IMR-90 (cell line): ENCODE measurements around the gene PDE4C. TPM values are rescaled to one million over a fixed set of nuclear protein-coding genes. Genes with fewer than 3 reads are reported as not detected.

ENCODE experiments used
- ATAC-seq: fragments of 200-7000 bp; cut with Tn5 transposase; 2 replicates; pipeline ENCODE4 v1.9.1; 2020; ENCODE audit warnings: low read depth, mild to moderate bottlenecking, moderate library complexity
- BruUV-seq: library from RNA; stranded (reverse); fragments of 400-500 nt; replicated peaks from 2 replicates; lab custom pipeline; 2021; lab: Mats Ljungman, UMichigan
- CTCF ChIA-PET: fragments of 300-600 bp; formaldehyde crosslinking; extraction: SDS; loops from one replicate; lab custom pipeline; 2021; ENCODE audit warnings: antibody characterized with exemption; lab: Yijun Ruan, JAX
- POLR2A ChIA-PET: fragments of 300-600 bp; sonication (Branson Sonifier 250); formaldehyde crosslinking; loops from one replicate; lab custom pipeline; 2022; ENCODE audit warnings: antibody characterized with exemption; ENCODE audit not compliant: unreplicated experiment; lab: Charles Lee
- DNase-seq: peaks from one replicate; pipeline ENCODE4 v3.0.0; 2013
- H2AFZ ChIP-seq: replicated peaks from 2 replicates; pipeline ENCODE3; 2013; ENCODE audit warnings: low read length, mild to moderate bottlenecking; ENCODE audit not compliant: poor library complexity
- H2AK5ac ChIP-seq: 2 replicates; pipeline ENCODE4 v1.6.1; 2013; ENCODE audit warnings: low read depth, low read length, inconsistent platforms
- H2AK9ac ChIP-seq: replicated peaks from 2 replicates; pipeline ENCODE3; 2013; ENCODE audit warnings: mild to moderate bottlenecking, low read depth, low read length, moderate library complexity; ENCODE audit not compliant: poor library complexity
- H2BK120ac ChIP-seq: 2 replicates; pipeline ENCODE4 v1.6.1; 2013; ENCODE audit warnings: low read depth, low read length, inconsistent platforms
- H2BK15ac ChIP-seq: 3 replicates; pipeline ENCODE4 v1.6.1; 2013; ENCODE audit warnings: low read depth, low read length, inconsistent platforms
- H2BK20ac ChIP-seq: 2 replicates; pipeline ENCODE4 v1.6.1; 2013; ENCODE audit warnings: low read depth, mild to moderate bottlenecking, inconsistent platforms, low read length, moderate library complexity
- H2BK5ac ChIP-seq: 2 replicates; pipeline ENCODE4 v1.6.1; 2013; ENCODE audit warnings: mild to moderate bottlenecking, low read depth, low read length, inconsistent platforms; ENCODE audit not compliant: poor library complexity, severe bottlenecking
- H3K14ac ChIP-seq: replicated peaks from 2 replicates; pipeline ENCODE4 v1.6.1; 2013; ENCODE audit warnings: low read depth, low read length, inconsistent platforms
- H3K18ac ChIP-seq: 2 replicates; pipeline ENCODE4 v1.6.1; 2013; ENCODE audit warnings: low read depth, low read length, control low read depth
- H3K23ac ChIP-seq: 2 replicates; pipeline ENCODE4 v1.6.1; 2013; ENCODE audit warnings: low read depth, low read length, inconsistent platforms
- H3K27ac ChIP-seq: 2 replicates; pipeline ENCODE4 v1.5.1; 2013; ENCODE audit warnings: mild to moderate bottlenecking, control low read depth, low read length; ENCODE audit not compliant: insufficient read depth
- H3K27me3 ChIP-seq: 2 replicates; pipeline ENCODE4 v1.6.1; 2013; ENCODE audit warnings: low read length; ENCODE audit not compliant: control insufficient read depth, insufficient read depth
- H3K36me3 ChIP-seq: 2 replicates; pipeline ENCODE4 v1.6.1; 2013; ENCODE audit warnings: low read length, mixed read lengths; ENCODE audit not compliant: control insufficient read depth, insufficient read depth
- H3K4ac ChIP-seq: 2 replicates; pipeline ENCODE4 v1.6.1; 2013; ENCODE audit warnings: low read depth, low read length, inconsistent platforms
- H3K4me1 ChIP-seq: 2 replicates; pipeline ENCODE4 v1.6.1; 2013; ENCODE audit warnings: low read length, mixed read lengths; ENCODE audit not compliant: control insufficient read depth, insufficient read depth
- H3K4me2 ChIP-seq: 2 replicates; pipeline ENCODE4 v1.6.1; 2013; ENCODE audit warnings: low read depth, mild to moderate bottlenecking, control low read depth, low read length, moderate library complexity
- H3K4me3 ChIP-seq: 2 replicates; pipeline ENCODE4 v1.5.1; 2013; ENCODE audit warnings: low read depth, mild to moderate bottlenecking, control low read depth, low read length, moderate library complexity; ENCODE audit not compliant: insufficient read depth
- H3K56ac ChIP-seq: 2 replicates; pipeline ENCODE4 v1.6.1; 2013; ENCODE audit warnings: low read length, inconsistent platforms; ENCODE audit not compliant: insufficient read depth; ENCODE audit errors: extremely low read depth
- H3K79me1 ChIP-seq, 2 experiments: 2 replicates each; pipeline ENCODE4 v1.6.1; 2013; ENCODE audit warnings: low read length in 2 of 2, inconsistent platforms in 1 of 2, low read depth in 1 of 2
- H3K9ac ChIP-seq: 2 replicates; pipeline ENCODE4 v1.6.1; 2013; ENCODE audit warnings: low read depth, low read length, control low read depth
- H3K9me1 ChIP-seq: 2 replicates; pipeline ENCODE4 v1.6.1; 2013; ENCODE audit warnings: low read length, inconsistent platforms; ENCODE audit not compliant: insufficient read depth
- H3K9me3 ChIP-seq: 2 replicates; pipeline ENCODE4 v1.6.1; 2013; ENCODE audit warnings: low read length; ENCODE audit not compliant: control insufficient read depth, insufficient read depth
- H4K20me1 ChIP-seq: 2 replicates; pipeline ENCODE4 v1.6.1; 2013; ENCODE audit warnings: low read length, inconsistent platforms; ENCODE audit not compliant: insufficient read depth
- H4K5ac ChIP-seq: 2 replicates; pipeline ENCODE4 v1.6.1; 2013; ENCODE audit warnings: mild to moderate bottlenecking, low read depth, low read length, control low read depth
- H4K8ac ChIP-seq, 2 experiments: 2 replicates each; pipeline ENCODE4 v1.6.1; 2013; ENCODE audit warnings: low read depth in 2 of 2, low read length in 2 of 2, control low read depth in 1 of 2, inconsistent platforms in 1 of 2
- H4K91ac ChIP-seq: 2 replicates; pipeline ENCODE4 v1.6.1; 2013; ENCODE audit warnings: low read depth, low read length, inconsistent platforms; ENCODE audit not compliant: insufficient read depth
- BHLHE40 ChIP-seq: fragments of 150-350 bp; IDR thresholded peaks from 2 replicates; pipeline ENCODE4 v1.6.1; 2016; ENCODE audit warnings: mild to moderate bottlenecking, low read depth, low read length
- CEBPB ChIP-seq: IDR thresholded peaks from 2 replicates; pipeline ENCODE4 v1.6.1; 2012; ENCODE audit warnings: low read depth, low read length, improper control_type of control experiment
- CHD1 ChIP-seq: IDR thresholded peaks from 2 replicates; pipeline ENCODE4 v1.6.1; 2012; ENCODE audit warnings: low read depth, low read length, improper control_type of control experiment
- CTCF ChIP-seq: conservative IDR thresholded peaks from 2 replicates; pipeline ENCODE4 v1.5.1; 2012; ENCODE audit warnings: mild to moderate bottlenecking, low read depth, low read length, improper control_type of control experiment
- FOS ChIP-seq: fragments of 150-350 bp; IDR thresholded peaks from 2 replicates; pipeline ENCODE4 v1.6.1; 2016; ENCODE audit warnings: low read depth, low read length
- MAFK ChIP-seq: IDR thresholded peaks from 2 replicates; pipeline ENCODE4 v1.6.1; 2012; ENCODE audit warnings: low read depth, low read length, improper control_type of control experiment
- MXI1 ChIP-seq: IDR thresholded peaks from 2 replicates; pipeline ENCODE4 v1.6.1; 2012; ENCODE audit warnings: low read depth, mild to moderate bottlenecking, low read length, moderate library complexity, borderline replicate concordance
- NFE2L2 ChIP-seq: fragments of 150-350 bp; IDR thresholded peaks from 2 replicates; pipeline ENCODE4 v1.6.1; 2016; ENCODE audit warnings: low read depth, mild to moderate bottlenecking, low read length
- POLR2A ChIP-seq: IDR thresholded peaks from 2 replicates; pipeline ENCODE4 v1.6.1; 2012; ENCODE audit warnings: mild to moderate bottlenecking, low read depth, low read length
- RAD21 ChIP-seq: IDR thresholded peaks from 2 replicates; pipeline ENCODE4 v1.6.1; 2012; ENCODE audit warnings: low read length, improper control_type of control experiment
- RCOR1 ChIP-seq: IDR thresholded peaks from 2 replicates; pipeline ENCODE4 v1.6.1; 2012; ENCODE audit warnings: mild to moderate bottlenecking, low read length, improper control_type of control experiment; ENCODE audit not compliant: insufficient replicate concordance
- RFX5 ChIP-seq: IDR thresholded peaks from 2 replicates; pipeline ENCODE4 v1.8.0; 2012; ENCODE audit warnings: low read depth, mild to moderate bottlenecking, low read length, moderate library complexity
- SMC3 ChIP-seq: fragments of 150-350 bp; IDR thresholded peaks from 2 replicates; pipeline ENCODE4 v1.6.1; 2016; ENCODE audit warnings: low read depth, mild to moderate bottlenecking, antibody characterized with exemption, low read length, moderate library complexity
- WGBS, 2 experiments: methylation state at CpG; one replicate each; pipeline versions ENCODE4 v1.1.5 to v1.1.7; 2013; ENCODE audit warnings: missing lambda C conversion rate in 2 of 2; ENCODE audit not compliant: insufficient read length in 1 of 2; ENCODE audit errors: extremely low coverage in 2 of 2; 5-methylcytosine and 5-hydroxymethylcytosine counted together
- dilution Hi-C: fragments of 300-500 bp; cut with HindIII; formaldehyde crosslinking; loops from one replicate; pipeline ENCODE4 v1.14.3; 2018; ENCODE audit warnings: low sequenced_read_pairs; ENCODE audit not compliant: unreplicated experiment
- in situ Hi-C: fragments of 300-500 bp; cut with MboI; formaldehyde crosslinking; loops from 3 replicates; pipeline ENCODE4 v1.14.3; 2019; ENCODE audit warnings: low sequenced_read_pairs, inconsistent platforms, mixed read lengths
- intact Hi-C: fragments of 100-400 bp; cut with micrococcal nuclease; formaldehyde crosslinking; loops from 2 replicates; pipeline ENCODE4 v1.10.0; 2022
- polyA plus RNA-seq, 3 experiments: library from polyadenylated mRNA; depleted of rRNA; stranded (reverse); fragments of >200 nt; gene quantifications; 2 replicates each; pipeline ENCODE4 v1.2.3, GENCODE V29; 2012; ENCODE audit warnings: low replicate concordance in 1 of 3
- total RNA-seq: library from RNA; depleted of rRNA; stranded (reverse); fragments of >200 nt; gene quantifications from 2 replicates; pipeline ENCODE4 v1.2.3, GENCODE V29; 2012
- TF ChIP-seq, protein P1 (sequence below): fragments of 150-350 bp; IDR thresholded peaks from 2 replicates; pipeline ENCODE4 v1.6.1; 2016; ENCODE audit warnings: low read depth, mild to moderate bottlenecking, low read length, moderate library complexity, borderline replicate concordance
- TF ChIP-seq, protein P2 (sequence below): fragments of 150-350 bp; IDR thresholded peaks from 2 replicates; pipeline ENCODE4 v1.6.1; 2017; ENCODE audit warnings: mild to moderate bottlenecking, antibody characterized with exemption, low read length, low read depth

The PDE4C gene
- total and polyA plus RNA-seq, 2 of the 4 experiments (the other 2 are of a cell fraction): 0.18 to 0.24 TPM

DNA sequence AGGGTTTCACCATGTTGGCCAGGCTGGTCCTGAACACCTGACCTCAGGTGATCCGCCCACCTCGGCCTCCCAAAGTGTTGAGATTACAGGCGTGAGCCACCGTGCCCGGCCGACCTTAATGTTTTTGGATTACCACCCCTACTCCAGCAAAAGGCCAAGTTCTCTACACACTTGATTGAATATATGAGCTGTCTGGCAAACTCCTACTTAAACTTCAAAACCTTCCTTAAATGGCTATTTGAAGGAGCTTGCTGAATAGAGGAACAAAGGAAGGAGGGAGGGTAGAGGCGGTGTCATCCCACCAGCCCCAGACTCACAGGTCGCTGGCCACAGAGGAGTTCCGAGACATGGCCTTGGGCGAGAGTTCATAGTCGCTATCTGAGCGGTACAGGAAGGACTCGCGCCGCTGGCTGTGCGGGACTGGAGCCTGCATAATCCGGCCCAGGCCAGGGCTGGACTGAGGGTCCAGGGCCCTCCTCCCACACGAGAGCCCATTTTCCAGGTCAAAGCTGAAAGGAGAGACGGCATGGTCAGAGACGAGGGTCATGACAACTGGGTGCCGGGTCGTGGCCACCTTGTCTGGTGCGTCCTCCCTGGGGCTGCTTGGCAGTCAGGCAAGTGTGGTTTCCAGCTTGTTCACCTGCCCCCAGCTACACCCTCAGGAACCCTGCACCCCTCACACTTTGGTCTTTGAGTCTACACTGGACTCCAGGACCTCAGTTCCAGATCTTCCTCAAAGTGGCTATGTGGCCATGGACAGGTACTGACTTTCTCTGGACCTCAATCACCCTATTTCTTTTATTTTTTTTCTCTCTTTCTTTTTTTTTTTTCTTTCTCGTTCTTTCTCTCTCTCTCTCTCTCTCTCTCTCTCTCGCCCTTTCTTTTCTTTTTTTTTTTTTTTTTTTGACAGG lies 4.2 kb downstream of the PDE4C start:
- dilution Hi-C loops (no loop called here), intact Hi-C loops (no loop called here), in situ Hi-C loops (no loop called here)
- no peak overlapping the region for H2AK5ac ChIP-seq
- H3K4me1 ChIP-seq: peaks cover 7% of the 10 kb centered on the region
- no peaks in the 10 kb centered on the region for H3K79me1 ChIP-seq
- no TSS peak for BruUV-seq
- no peak overlapping the region for H3K4me2 ChIP-seq
- ATAC-seq (no peak), DNase-seq (no peak)
- H2AFZ ChIP-seq: no peak overlapping the region
- H3K23ac ChIP-seq: no peak overlapping the region
- H3K36me3 ChIP-seq: no peaks in the 10 kb centered on the region
- H3K9ac ChIP-seq: no peak overlapping the region
- no peak overlapping the region for H2AK9ac ChIP-seq
- H4K5ac ChIP-seq: no peak overlapping the region
- peaks cover 5% of the 10 kb centered on the region; the same call in 1 of the 2 replicates for H3K9me1 ChIP-seq
- no peak overlapping the region for H4K8ac ChIP-seq
- no peak overlapping the region for H3K4ac ChIP-seq
- H4K91ac ChIP-seq: no peak overlapping the region
- H3K56ac ChIP-seq: no peak overlapping the region
- ChIA-PET CTCF (no interaction called here), POLR2A (interaction anchor here (0.6 kb wide), 1 partner anchor 1130 kb away, joined by 3 read pairs; no protein-coding TSS in a partner anchor)
- H3K18ac ChIP-seq: no peak overlapping the region
- no peak overlapping the region for H2BK5ac ChIP-seq
- WGBS, 2 experiments: 84% methylated on average over 8 of the region's 25 CpGs; no CpG with 5 or more reads in 1 of the 2 experiments
- no peak overlapping the region for H2BK120ac ChIP-seq
- no peak overlapping the region for H2BK15ac ChIP-seq
- no peak overlapping the region for H3K14ac ChIP-seq
- no peak overlapping the region for H2BK20ac ChIP-seq
- no peaks in the 10 kb centered on the region for H3K9me3 ChIP-seq
- peaks cover under 1% of the 10 kb centered on the region; the same call in 1 of the 2 replicates for H3K27me3 ChIP-seq
- no peak overlapping the region for H3K4me3 ChIP-seq
- H4K20me1 ChIP-seq: no peaks in the 10 kb centered on the region
- H3K27ac ChIP-seq: no peak overlapping the region
- TF ChIP-seq MXI1: no peak
- no peak for TF ChIP-seq RAD21
- no peak for TF ChIP-seq CEBPB
- TF ChIP-seq, protein P1, sequence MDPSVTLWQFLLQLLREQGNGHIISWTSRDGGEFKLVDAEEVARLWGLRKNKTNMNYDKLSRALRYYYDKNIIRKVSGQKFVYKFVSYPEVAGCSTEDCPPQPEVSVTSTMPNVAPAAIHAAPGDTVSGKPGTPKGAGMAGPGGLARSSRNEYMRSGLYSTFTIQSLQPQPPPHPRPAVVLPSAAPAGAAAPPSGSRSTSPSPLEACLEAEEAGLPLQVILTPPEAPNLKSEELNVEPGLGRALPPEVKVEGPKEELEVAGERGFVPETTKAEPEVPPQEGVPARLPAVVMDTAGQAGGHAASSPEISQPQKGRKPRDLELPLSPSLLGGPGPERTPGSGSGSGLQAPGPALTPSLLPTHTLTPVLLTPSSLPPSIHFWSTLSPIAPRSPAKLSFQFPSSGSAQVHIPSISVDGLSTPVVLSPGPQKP: no peak
- no peak for TF ChIP-seq RFX5
- TF ChIP-seq POLR2A: no peak
- TF ChIP-seq SMC3: no peak
- no peak for TF ChIP-seq NFE2L2
- TF ChIP-seq BHLHE40: no peak
- TF ChIP-seq FOS: no peak
- no peak for TF ChIP-seq MAFK
- no peak for TF ChIP-seq RCOR1
- no peak for TF ChIP-seq CTCF
- TF ChIP-seq CHD1: no peak
- TF ChIP-seq, protein P2, sequence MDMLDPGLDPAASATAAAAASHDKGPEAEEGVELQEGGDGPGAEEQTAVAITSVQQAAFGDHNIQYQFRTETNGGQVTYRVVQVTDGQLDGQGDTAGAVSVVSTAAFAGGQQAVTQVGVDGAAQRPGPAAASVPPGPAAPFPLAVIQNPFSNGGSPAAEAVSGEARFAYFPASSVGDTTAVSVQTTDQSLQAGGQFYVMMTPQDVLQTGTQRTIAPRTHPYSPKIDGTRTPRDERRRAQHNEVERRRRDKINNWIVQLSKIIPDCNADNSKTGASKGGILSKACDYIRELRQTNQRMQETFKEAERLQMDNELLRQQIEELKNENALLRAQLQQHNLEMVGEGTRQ: no peak
